ENCODE data around the gene RIN2. TPM values are rescaled to one million over a fixed set of nuclear protein-coding genes. Genes with fewer than 3 reads are reported as not detected.

Gene RIN2
- total and polyA plus RNA-seq, 9 of the 15 experiments (the other 6 are each of a cell fraction or from before 2014, with no cell fraction given) = 0.09 TPM; not detected in 8

DNA sequence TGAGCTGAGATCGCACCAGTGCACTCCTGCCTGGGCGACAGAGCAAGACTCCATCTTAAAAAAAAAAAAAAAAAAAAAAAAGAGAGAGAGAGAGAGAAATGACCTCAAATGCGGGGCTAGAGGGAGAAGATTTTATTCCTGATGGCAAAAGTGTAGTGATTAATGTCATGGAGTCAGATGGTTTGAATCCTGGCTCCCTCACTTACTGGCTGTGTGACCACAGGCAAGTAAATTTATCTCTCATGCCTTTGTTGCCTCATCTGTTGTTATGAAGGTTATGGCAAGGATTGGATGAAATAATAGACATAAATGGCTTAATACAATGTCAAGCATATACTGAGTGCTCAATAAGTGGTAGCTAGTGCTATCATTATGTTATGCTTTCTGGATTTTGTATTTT, 29.3 kb downstream of the RIN2 start:
- BruUV-seq (replicated peaks) = no TSS peak
- Histone ChIP-seq H4K20me1 (replicated peaks; ENCODE audit: control insufficient read depth, insufficient read depth, low read length) (no peaks in the 10 kb centered on the region), H3K79me2 (ENCODE audit: control insufficient read depth, insufficient read depth, low read length) (no peaks in the 10 kb centered on the region), H3K9ac (ENCODE audit: insufficient read depth in 1 of 2, low read depth in 2 of 2, low read length in 2 of 2) (no peak overlapping the region), H3K27me3 (ENCODE audit: control insufficient read depth in 2 of 2, insufficient read depth in 2 of 2, low read length in 2 of 2) (no peaks in the 10 kb centered on the region; a peak in 1 of 5 replicates), H3K9me3 (replicated peaks; ENCODE audit: control insufficient read depth, insufficient read depth, low read depth, low read length) (no peaks in the 10 kb centered on the region), H3K9me1 (ENCODE audit: control insufficient read depth, insufficient read depth, low read length) (no peaks in the 10 kb centered on the region), H2AFZ (ENCODE audit: low read depth, low read length) (no peak overlapping the region), H3K4me2 (ENCODE audit: insufficient read depth, low read length) (no peak overlapping the region), H3K27ac (ENCODE audit: extremely low read depth, low read depth, low read length) (no peak overlapping the region), H3K4me3 (no peak overlapping the region), H3K4me1 (replicated peaks in 1 of 2; ENCODE audit: control insufficient read depth in 2 of 2, insufficient read depth in 2 of 2, low read length in 2 of 2) (no peaks in the 10 kb centered on the region), H3K36me3 (ENCODE audit: control insufficient read depth, insufficient read depth, low read length) (no peaks in the 10 kb centered on the region)
- TF ChIP-seq MTA3 (IDR thresholded peaks at IDR 0.05; ENCODE audit: borderline replicate concordance) (no peak), L3MBTL2 (IDR thresholded peaks at IDR 0.05) (no peak), CBX8 (IDR thresholded peaks at IDR 0.05; ENCODE audit: borderline replicate concordance, extremely low read depth, low read depth, low read length, poor library complexity, severe bottlenecking) (no peak), MTF1 (CRISPR knock-in tag; IDR thresholded peaks at IDR 0.05; ENCODE audit: borderline replicate concordance) (no peak)
- TF ChIP-seq, protein P1, sequence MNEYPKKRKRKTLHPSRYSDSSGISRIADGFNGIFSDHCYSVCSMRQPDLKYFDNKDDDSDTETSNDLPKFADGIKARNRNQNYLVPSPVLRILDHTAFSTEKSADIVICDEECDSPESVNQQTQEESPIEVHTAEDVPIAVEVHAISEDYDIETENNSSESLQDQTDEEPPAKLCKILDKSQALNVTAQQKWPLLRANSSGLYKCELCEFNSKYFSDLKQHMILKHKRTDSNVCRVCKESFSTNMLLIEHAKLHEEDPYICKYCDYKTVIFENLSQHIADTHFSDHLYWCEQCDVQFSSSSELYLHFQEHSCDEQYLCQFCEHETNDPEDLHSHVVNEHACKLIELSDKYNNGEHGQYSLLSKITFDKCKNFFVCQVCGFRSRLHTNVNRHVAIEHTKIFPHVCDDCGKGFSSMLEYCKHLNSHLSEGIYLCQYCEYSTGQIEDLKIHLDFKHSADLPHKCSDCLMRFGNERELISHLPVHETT (CRISPR knock-in tag; conservative IDR thresholded peaks at IDR 0.05 in 1 of 2, IDR thresholded peaks at IDR 0.05 in 1 of 2) = no peak
- DNase-seq (ENCODE audit: extremely low read depth in 1 of 4, low spot score in 3 of 4) (no peak), FAIRE-seq (no peak), ATAC-seq (no peak)
- intact Hi-C loops (cut with micrococcal nuclease) = loop anchor here (10.0 kb wide), 1 partner anchor 93 kb away; no protein-coding TSS in a partner anchor
- ChIA-PET CTCF (ENCODE audit: low intra/inter-chr PET ratio) (no interaction called here), POLR2A (no interaction called here)
- no CpG with 5 or more reads among the region's 3 CpGs for WGBS (ENCODE audit: insufficient coverage, low coverage, missing lambda C conversion rate)
- in situ Hi-C loops (cut with MboI) = no loop called here
